GM23338 (cell line): ENCODE results near the gene CES3.

Experiments used
- CREB1 ChIP-seq: fragments of 250-450 bp; sonication (Bioruptor Pico); IDR thresholded peaks from 2 replicates; pipeline ENCODE4 v1.5.0; 2020; ENCODE audit warnings: low read depth, mild to moderate bottlenecking, moderate library complexity
- CTCF ChIP-seq, 2 experiments: fragments of 200-600 bp in 1 of 2; sonication (generic) in 1 of 2; conservative IDR thresholded peaks; 2 replicates each; pipeline versions ENCODE4 v1.5.1 to v1.6.1; 2016 to 2017; ENCODE audit warnings: antibody characterized with exemption in 2 of 2, low read depth in 2 of 2, mild to moderate bottlenecking in 2 of 2, moderate library complexity in 1 of 2
- EZH2 ChIP-seq: fragments of 200-600 bp; sonication (generic); IDR thresholded peaks from one replicate; pipeline ENCODE4 v1.8.0; 2017; ENCODE audit warnings: antibody characterized with exemption, mild to moderate bottlenecking, low read depth; ENCODE audit not compliant: unreplicated experiment
- EZH2phosphoT487 ChIP-seq: fragments of 200-600 bp; sonication (generic); IDR thresholded peaks from one replicate; pipeline ENCODE4 v1.8.1; 2018; ENCODE audit warnings: antibody characterized with exemption; ENCODE audit not compliant: unreplicated experiment
- JUNB ChIP-seq: IDR thresholded peaks from one replicate; pipeline ENCODE4 v1.6.1; 2016; ENCODE audit warnings: antibody characterized with exemption; ENCODE audit not compliant: unreplicated experiment
- POLR2AphosphoS5 ChIP-seq: IDR thresholded peaks from 2 replicates; pipeline ENCODE4 v1.6.1; 2016; ENCODE audit warnings: antibody characterized with exemption, low read depth
- REST ChIP-seq: IDR thresholded peaks from one replicate; pipeline ENCODE4 v1.6.1; 2018; ENCODE audit warnings: antibody characterized with exemption; ENCODE audit not compliant: unreplicated experiment

- no peak for TF ChIP-seq REST
- no peak for TF ChIP-seq CTCF (conservative IDR thresholded peaks at IDR 0.05; ENCODE audit: low read depth in 2 of 2)
- TF ChIP-seq EZH2: no peak
- TF ChIP-seq POLR2AphosphoS5: no peak
- TF ChIP-seq EZH2phosphoT487: no peak
- TF ChIP-seq JUNB: no peak
- TF ChIP-seq CREB1 (CRISPR knock-in tag): no peak
Observed at GRCh38 chr16:66931665-66932064, 29.4 kb upstream of the CES3 start.
